Measurements from ENCODE around the gene TMEM156.
"Not testable (repeated sequence)": the region's sequence is repeated elsewhere in the genome, so short reads cannot be mapped to it uniquely, and the experiment has no call there.

The TMEM156 gene

DNA sequence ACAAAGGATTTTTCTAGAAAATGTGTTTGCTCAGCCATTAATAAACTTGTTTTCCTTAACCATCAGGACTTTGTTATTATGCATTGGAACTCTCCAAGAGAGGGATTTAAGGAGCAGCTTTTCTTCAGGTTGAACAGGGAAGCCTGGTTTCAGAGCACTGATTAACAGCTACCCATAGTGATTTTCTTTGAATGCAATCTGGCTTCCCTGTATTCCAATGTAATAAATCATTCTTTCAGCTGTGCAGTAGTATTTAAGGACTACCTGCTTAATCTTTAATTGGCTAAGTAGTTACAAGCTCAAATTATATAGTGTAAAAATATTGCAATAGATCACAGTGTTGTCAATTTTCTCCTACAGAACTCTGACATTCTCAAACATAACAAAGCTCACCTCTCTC, 77.5 kb downstream of the TMEM156 start:
- no peak for DNase-seq

DNA sequence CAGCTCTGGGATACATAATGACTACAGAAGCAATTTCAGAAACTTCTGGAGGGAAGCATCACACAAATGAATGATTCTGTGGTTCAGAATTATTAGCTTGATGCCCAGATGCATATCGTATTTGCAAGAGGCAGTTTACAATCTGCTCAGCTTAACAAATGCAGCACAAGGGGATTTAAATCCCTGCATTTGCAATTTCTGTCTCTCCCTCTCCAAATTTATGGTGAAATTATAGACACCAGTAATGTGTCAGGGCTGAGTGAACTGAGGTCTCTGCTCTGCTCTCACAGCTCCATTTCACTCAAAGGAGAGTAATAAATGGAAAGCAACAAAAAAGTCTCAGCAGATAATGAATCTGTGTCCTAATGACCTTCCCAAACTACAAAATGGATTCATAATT, 80.2 kb downstream of the TMEM156 start:
- DNase-seq: no peak

DNA sequence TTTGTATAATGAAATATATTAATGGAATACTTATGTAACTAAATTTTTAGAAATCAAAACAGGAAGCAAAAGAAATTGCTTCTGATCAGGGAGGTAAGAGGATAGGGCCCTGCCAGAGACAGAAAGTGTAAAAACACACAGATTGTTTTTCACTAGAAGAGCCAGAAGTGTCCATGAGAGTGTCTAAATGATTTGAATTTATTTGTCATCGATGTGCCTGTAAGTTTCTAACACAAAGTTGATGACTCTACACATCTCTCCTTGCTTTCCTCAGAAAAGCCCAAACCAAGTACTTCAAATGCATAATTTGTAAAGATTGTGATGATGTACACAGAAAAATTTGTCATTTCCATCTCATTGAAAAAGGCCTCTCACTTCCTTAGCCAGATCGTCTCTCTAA, 80.6 kb downstream of the TMEM156 start:
- DNase-seq: no peak

DNA sequence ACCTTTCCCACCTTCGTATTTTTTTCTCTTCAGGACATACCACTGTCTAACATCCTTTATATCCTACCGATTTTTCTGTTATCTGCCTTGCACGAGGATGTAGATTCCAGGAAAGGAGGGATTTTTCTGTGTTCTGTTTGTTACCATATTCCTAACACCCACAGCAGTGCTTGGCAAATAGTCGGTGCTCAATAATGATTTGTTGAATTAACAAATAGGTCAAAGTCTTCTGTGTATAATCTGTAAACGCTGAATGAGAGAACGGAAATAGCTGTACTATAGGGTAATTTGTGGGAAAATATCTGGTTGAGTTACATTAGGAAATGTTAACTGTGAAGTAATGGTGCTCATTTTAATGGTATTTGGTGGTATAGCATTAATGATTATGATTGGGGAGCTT, 81.5 kb downstream of the TMEM156 start:
- no peak for DNase-seq

DNA sequence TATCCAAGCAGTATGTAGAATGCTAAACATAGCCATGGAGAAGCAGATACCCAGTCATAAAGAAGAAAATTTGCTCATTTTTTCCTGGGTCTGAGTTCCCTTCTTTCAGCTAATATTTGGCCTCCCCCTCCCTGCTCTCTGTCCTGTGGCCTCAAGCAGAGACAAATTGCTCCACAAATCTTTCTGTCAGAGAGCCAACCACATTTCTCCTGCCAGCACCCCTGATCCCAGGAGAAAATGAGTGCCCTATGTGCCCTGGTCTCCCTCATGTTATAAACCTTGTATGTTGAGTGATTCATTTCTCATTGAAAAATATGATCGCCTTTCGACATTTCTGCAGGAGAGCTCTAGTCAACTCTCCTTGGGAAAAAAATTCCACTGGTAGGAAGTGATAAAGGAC, 82.0 kb downstream of the TMEM156 start:
- no peak for DNase-seq

DNA sequence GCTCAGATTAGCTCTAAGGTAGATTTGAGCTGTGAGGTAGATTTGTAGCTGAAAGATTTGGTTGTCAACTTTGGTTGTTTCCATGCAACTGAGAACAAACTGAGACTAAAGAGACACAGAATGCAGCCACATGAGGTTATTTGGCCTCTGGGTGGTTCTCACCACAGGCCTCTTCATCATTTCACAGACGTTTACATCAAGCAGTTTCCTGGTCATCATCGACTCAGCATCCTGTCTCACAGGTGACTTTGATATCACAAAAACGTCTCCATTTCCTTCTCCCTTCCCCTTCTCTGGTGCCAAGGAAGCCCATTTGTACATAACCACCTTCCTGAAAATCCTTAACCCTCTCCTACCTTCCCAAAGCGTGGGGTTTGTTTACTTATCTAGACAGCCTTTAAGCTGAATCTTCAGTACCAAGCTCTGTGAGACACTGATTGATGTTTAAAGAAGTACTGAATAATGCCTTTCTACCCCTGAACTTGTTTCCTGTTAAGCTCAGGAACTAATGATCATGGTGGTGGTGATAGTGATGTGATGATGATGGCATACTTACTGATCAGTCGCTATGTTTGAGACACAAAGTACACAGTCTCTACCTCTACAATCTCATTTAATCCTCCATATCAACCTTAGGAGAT, 82.7 kb downstream of the TMEM156 start:
- DNase-seq: no peak

DNA sequence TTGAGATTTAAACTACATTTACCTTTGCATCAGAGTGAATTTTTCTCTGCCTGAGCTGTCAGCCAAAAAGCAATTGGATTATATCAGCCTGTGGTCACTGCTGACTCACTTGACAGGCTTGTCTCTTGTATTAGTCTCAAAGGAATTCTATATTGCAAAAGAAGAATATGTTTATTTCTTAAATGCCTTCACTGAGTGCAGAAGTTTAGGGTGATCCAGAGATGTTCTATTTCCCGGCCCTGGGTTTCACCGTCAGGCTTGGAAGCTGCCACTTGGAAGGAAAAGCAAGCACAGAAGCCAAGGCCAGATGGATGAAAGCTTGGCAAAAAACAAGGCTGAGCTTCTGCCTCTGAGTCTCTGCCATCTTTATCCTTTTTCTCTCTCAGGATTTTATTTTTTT, 83.7 kb downstream of the TMEM156 start:
- no peak for DNase-seq

DNA sequence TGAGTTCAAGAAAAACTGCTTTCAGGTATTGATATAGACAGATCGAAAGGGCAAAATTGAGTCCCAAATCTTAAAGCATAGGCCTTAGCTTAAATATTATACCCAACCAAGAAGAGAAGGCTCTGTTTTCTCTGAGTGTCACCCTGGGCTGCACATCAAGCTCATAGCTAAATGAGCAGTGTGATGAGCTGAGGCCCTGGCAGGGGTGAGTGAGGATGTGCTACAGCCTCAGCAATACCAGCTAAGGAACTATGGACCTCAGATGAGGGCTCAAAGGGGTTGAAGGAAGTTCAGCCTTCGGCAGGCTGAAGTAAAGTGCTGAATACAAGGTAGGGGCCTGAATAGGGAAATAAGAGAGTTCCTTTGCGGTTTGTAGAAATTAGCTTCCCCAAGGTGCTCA, 85.3 kb downstream of the TMEM156 start:
- no peak for DNase-seq

DNA sequence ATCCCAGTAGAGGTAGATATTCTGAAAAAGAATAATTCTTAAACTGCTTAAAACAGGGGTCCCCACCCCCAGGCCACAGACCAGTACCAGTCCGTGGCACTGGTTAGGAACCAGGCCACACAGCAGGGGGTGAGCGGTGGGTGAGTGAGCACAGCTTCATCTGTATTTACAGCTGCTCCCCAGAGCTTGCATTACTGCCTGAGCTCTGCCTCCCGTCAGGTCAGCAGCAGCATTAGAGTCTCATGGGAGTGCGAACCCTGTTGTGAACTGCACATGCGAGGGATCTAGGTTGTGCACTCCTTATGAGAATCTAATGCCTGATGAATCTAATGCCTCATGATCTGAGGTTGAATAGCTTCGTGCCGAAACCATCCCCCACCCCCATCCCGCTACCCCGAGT, 87.8 kb downstream of the TMEM156 start:
- DNase-seq: no peak

DNA sequence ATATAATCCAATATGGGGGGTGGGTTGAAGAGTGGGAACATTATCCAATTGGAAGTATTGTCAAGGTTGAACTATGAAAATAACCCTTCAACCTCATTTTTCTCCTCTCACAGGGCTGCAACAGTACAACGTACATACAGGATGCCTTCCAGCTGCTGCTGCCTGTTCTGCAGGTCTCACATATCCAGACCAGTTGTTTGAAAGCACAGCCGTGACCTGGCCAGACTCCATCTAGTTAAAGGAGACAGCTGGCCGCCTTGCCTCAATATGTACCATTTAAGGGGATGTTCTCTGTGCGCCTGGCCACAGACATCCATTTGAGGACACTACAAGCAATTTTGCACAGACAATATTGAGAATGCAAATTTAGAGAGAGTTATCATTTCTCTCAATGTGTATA, 88.9 kb downstream of the TMEM156 start:
- DNase-seq: no peak

DNA sequence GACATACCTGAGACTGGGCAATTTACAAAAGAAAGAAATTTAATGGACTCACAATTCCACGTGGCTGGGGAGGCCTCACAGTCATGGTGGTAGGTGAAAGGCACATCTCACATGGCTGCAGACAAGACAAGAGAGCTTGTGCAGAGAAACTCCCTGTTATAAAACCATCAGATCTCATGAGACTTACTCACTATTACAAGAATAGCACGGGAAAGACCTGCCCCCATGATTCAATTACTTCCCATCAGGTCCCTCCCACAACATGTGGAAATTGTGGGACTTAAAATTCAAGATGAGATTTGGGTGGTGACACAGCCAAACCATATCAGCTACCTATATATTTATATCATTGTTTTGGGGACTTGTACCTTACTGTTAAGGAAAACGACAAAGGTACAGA, 90.3 kb downstream of the TMEM156 start:
- not testable (repeated sequence) for DNase-seq

DNA sequence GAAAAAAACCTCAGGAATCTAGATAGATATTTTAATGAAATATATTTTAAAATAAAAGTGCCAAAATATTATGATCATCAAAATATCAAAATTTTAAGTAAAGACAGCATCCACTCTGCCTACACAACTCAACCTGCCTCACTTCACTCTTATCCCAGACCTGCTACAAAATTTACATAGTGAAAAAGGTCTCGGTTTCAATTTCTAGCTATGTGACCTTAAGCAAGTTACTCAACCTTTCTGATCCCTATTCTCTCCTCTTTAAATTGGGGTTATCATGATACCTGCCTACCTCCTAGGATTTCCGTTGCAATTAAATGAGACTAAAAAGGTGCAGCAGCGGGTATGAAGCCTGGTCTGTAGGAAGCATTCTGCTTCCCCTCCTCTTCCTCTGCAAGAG, 91.7 kb downstream of the TMEM156 start:
- no peak for DNase-seq

DNA sequence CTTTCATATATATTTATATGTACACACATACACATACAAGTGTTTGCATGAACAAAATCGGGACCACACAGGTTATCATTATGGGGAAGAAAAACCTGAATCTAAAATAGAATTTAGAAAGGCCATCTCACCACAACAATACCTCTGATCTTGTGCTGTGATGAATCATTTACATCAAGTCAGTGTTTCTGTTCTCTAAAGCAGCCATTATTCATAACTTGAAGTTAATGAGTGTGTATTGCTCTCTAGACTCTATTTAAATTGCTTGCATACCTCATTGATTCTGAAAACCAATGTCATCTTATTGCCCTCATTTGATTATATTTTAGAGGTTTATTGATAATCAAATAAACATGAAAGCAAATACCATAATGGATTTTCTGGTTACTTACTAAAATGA, 93.0 kb downstream of the TMEM156 start:
- no peak for DNase-seq

DNA sequence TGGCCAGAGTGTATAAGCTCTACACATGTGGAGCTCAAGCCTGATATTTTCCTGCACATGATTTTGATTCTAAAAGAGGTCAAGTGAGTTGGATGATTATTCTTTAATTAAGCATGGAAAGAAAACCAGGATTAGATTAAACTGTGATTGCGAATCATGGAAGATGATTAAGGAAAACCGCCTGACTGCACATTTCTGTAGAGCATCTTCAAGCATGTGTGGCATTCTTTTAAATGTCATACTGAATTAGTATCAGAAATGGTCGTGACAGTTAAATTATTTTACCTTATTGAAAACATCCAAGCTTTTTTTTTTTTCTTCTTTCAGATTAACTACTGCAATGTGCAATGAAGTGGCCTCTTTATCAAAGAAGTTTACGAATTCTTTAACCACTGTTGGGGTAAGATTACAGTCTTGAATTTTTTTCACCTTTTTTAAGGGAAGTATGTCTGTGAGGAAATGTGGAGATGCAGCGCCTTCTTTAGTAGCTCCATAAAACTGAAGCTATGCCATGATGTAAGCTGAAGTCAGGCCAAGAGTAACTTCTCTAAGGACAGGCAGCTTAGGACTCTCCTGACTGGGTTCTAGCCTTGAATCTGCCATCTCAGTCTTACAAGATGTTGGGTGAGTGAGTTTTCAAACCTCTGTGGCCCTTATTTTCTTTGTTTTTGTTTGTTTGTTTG, 96.7 kb downstream of the TMEM156 start:
- DNase-seq: no peak

DNA sequence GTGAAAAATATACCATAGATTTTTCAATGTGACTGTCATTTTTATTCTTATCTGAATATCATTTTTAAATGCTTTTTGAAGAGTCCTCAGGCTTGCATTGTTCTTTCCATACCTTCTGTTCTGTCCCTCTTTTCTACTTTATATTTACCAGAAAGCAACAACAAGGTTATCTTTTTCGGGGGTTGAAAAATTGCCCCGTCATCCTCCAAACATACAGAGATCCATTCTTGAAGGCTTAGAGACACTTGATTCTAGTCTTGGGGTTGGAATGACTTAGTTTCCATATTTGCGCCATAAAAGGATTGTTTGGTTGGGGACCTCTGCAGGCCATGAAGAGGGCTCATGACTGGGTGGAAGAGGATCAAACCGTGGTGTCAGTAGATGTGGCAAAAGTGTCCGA, 101.1 kb downstream of the TMEM156 start:
- no peak for DNase-seq

DNA sequence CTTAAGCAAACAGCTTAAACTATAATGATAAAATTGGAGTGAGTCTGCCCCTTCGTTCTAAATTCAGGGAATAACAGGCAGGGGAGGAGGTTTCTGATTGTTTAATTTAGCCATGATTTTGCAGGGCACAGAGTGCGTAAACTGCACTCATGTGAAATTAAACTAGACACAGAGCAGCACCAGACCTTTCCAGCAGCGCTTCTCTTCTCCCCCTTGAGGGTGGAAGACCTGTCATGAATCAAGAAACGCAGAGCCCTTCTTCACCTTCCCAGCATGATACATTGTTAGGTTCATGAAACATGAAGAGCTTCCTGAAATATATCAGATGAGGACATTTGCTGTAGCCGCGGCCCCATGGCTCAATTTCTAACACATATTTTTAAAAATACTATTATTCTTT, 101.5 kb downstream of the TMEM156 start:
- no peak for DNase-seq

DNA sequence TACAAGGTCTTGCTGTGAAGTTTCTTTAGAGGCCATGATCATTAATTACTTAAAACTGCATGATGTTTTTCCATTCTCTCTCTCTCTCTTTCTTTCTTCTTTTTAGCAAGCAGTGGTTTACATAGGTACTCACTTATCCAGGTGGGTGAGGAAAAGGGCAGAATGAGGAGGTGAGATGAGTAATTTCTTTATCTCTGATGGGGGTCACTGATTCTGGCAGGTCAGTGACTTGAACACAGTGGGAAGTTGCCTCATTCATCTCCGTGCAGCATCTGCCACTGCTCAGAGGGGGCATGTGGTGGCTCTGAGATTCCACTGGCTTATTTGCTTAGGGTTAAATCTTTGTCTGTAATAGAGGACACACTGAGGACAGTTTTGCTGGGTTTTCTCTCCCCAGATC, 102.0 kb downstream of the TMEM156 start:
- no peak for DNase-seq

DNA sequence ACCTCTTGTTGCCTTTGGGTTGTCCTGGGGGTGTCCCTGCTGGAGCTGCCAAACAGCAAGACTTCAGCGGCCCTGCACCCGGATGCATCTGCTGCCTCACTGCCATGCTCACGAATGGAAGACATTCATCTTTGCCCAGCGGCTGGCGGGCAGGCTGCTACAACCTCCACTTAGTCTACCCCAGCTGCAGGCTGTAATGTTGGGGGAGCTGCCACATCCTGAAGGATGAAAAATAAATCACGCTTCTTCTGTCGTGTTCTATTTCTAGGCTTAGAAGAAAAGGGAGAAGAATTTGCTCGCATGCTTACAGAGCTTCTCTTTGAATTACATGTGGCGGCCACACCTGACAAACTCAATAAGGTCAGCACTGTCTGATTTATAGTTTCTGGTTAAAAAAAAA, 103.2 kb downstream of the TMEM156 start:
- DNase-seq: no peak

DNA sequence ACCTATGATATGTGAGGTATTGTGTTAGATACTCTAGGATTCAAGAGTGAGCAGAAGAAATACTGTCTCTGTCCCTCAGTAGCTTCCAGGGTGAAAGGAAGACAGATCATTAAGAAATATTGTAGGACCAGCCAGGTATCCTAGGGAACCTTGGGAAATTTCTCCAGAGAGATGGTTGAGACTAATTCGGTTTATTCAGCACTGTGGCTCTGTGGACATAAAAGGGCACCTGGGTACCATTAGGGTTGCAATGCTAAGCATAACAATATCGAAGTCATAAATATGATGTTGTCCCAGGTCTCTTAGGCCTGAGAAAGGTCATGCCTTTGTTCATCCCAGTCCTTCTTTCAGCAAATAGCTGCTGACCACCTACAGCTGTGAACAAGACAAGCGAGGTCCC, 103.6 kb downstream of the TMEM156 start:
- DNase-seq: no peak

DNA sequence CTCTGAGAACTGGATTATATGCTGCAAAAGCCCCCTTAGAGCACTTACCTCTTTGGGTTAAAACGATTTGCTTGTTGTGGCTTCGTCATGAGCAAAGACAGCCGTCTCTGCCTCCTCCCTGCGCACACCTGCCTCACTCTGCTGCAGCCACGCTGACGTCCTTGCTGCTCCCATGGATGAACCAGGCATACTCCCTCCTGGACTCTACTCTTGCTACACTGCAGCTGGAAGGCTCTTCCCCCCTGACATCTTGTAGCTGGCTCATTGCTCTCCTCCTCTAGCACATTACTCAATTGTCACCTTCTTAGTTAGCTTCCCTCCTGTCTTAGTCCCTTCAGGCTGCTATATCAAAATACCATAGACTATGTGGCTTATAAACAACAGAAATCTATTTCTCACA, 105.3 kb downstream of the TMEM156 start:
- no peak for DNase-seq

DNA sequence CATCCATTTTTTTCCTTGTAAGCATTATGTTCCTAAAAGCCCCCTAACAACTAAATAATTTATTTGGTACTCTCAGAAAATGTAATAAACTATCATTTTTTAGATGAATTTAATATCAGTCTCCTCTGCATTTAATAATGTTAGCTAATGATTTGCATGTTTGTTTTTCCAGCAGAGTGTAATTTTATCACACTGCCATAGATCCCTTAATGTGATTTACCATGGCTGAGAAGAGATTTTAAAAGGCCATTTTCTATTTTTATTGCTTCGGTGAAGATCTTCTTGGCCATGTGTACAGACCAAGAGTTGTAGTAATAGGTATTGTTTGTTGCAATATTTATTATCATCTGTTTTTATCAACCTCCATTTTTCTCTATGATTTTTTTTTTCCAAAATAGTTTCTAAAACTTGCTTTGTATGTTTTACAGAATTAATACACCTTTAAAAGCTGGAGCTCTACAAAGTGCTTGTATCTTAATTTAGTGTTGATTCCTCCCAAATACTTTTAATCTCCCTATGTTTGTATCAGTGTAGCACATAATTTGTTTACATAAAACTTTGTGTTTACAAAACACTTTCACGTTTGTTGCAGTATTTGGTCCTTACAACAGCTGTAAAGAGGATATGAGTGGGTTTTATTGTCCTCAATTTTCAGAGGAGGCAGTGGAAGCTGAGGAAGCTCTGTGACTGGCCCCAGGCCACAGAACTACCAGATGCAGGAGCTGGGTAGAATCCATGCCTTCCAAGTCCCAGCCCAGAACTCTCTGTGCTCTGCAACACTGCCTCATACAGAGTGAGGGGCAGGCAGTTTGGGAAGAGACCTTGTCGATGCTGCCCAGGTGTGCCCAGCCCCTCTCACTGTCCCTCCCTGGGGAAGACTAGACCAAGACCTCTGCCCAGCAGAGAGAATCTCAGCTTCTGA, 106.5 kb downstream of the TMEM156 start:
- no peak for DNase-seq

DNA sequence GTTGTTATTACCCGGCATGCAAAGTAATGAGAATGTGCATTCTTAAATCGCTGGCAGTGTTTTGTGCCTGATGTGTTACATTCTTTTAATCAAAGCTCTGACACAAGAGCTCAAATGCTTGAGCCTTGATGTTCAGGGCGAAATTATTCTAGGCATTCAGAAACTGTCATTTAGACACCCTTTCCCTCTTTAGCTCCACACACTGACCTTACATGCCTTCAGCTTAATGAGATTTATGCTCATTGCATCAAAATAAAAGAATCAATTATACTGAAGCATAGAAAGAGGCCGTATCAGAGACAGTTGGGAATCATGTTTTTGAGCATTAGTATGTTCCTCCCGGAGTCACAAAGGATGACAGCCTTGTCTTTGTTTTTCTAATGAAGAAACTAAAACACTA, 107.9 kb downstream of the TMEM156 start:
- no peak for DNase-seq

DNA sequence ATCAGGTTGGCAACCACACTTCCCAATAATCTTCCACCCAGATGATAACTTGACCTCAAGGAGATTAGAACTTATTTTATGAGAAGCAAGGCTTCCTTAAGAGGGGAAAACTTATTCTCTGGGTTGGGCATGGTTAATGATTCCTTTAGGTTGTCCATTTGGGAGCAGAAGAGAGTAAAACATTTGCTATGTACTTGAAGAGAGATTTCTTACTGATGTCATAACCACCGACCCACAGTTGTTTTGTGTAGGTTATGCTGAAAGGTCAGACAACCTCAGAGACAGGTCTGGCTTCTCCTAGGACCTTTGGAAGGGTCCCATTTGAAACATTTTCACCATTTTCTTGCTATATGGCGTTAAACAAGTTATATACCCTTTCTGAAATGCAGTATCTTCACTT, 108.5 kb downstream of the TMEM156 start:
- no peak for DNase-seq

DNA sequence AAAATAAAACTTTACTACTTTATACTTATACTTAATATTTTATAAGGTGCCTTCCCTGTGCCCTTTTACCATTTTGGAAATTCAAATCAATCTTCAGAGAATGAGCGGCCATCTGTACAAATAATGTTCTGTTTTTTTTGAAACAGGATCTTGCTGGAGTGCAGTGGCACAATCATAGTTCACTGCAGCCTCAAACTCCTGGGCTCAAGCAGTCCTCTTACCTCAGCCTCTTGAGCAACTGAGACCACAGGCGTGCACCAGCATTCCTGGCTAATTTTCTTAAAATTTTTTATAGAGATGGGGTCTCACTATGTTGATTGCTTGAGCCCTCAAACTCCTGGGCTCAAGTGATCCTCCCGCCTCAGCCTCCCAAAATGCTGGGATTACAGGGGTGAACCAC, 111.1 kb downstream of the TMEM156 start:
- DNase-seq: no peak

Data from NCI-H748 treated with DMSO at 0.1 percent for 48 hours (cell line).